GM06990 (cell line): ENCODE data around the gene CALD1.
A peak's percentile ranks its signal among the peaks of the same experiment; 100 is the strongest.

ENCODE experiments used
- DNase-seq: peaks from one replicate; pipeline ENCODE4 v3.0.0-alpha.2; 2011; ENCODE audit not compliant: insufficient read length; ENCODE audit errors: extremely low read depth
- H3K27me3 ChIP-seq: replicated peaks from 2 replicates; pipeline ENCODE4 v1.6.0; 2011; ENCODE audit warnings: low read length; ENCODE audit not compliant: control insufficient read depth, insufficient read depth
- H3K36me3 ChIP-seq: 2 replicates; pipeline ENCODE4 v1.5.1; 2011; ENCODE audit warnings: low read length; ENCODE audit not compliant: control insufficient read depth, insufficient read depth
- H3K4me3 ChIP-seq: replicated peaks from 2 replicates; pipeline ENCODE4 v1.5.1; 2011; ENCODE audit warnings: low read depth, mild to moderate bottlenecking, control low read depth, low read length
- TF ChIP-seq, protein P1 (sequence below): IDR thresholded peaks from 2 replicates; pipeline ENCODE4 v1.5.1; 2011; ENCODE audit warnings: low read length, control low read depth, mild to moderate bottlenecking, inconsistent platforms; ENCODE audit not compliant: insufficient read depth, poor library complexity, severe bottlenecking

Gene CALD1

DNA sequence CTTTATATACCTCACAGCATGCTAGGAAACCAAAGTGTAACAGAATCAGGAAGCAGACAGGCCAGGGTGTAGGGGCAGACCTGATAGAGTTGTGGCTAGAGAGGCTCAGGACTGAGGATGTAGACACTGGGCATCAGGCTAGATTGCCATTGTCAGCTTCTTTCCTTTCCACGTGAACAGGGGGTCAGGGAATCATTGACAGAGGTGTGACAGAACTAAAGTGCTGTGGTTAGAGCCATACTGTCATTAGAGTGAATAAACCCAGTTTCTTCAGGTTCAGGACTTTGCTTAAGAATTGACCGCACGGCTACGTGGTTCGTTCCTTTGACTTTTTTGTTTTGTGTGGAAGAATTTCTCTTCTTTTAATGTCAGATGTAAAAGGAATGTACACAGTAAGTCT, 90.7 kb downstream of the CALD1 start:
- Histone ChIP-seq H3K36me3 (no peaks in the 10 kb centered on the region), H3K4me3 (no peak overlapping the region), H3K27me3 (no peaks in the 10 kb centered on the region)
- no peak for DNase-seq
- TF ChIP-seq, protein P1, sequence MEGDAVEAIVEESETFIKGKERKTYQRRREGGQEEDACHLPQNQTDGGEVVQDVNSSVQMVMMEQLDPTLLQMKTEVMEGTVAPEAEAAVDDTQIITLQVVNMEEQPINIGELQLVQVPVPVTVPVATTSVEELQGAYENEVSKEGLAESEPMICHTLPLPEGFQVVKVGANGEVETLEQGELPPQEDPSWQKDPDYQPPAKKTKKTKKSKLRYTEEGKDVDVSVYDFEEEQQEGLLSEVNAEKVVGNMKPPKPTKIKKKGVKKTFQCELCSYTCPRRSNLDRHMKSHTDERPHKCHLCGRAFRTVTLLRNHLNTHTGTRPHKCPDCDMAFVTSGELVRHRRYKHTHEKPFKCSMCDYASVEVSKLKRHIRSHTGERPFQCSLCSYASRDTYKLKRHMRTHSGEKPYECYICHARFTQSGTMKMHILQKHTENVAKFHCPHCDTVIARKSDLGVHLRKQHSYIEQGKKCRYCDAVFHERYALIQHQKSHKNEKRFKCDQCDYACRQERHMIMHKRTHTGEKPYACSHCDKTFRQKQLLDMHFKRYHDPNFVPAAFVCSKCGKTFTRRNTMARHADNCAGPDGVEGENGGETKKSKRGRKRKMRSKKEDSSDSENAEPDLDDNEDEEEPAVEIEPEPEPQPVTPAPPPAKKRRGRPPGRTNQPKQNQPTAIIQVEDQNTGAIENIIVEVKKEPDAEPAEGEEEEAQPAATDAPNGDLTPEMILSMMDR = no peak

DNA sequence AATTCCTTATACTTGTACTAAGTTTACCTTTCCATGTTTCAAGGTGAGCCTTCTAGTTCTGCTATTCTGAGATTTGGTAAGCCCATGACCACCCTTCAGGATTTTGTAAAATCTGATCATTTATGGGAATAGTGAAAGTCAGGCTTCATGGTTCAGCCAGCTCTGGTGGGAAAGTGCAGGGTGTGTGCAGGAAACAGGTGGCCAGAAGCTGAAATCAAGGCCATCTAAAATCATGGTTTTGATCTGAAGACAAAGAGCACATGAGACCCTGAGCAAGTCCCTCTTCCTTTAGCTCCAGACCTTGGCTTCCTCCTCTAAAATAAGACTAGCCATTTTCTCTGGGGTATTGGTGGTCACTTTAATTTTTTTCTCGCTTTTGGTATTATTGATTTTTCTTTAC, 91.3 kb downstream of the CALD1 start:
- Histone ChIP-seq H3K27me3 (no peaks in the 10 kb centered on the region), H3K4me3 (no peak overlapping the region), H3K36me3 (no peaks in the 10 kb centered on the region)
- TF ChIP-seq, protein P1 = no peak
- DNase-seq = no peak

DNA sequence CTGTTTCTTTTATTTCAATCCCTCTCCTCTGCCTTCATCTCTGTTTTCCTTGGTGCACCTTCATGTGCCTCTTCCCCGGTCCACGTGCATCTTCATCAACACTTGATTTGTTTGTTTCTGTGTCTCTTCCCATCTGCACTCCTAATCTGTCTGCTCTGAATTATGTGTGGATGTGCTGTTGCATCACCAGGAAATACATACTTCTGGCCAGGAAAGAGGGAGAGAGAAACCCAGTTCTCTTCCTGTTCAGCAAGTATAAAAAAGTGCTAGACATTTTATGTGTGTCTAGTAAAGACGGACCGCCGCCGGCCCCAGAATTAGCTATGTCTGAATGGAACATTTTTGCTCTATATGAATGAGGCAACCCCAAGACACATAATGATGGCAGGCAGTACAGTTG, 93.8 kb downstream of the CALD1 start:
- Histone ChIP-seq H3K27me3 (no peaks in the 10 kb centered on the region), H3K36me3 (no peaks in the 10 kb centered on the region), H3K4me3 (no peak overlapping the region)
- no peak for DNase-seq
- TF ChIP-seq, protein P1 = no peak

DNA sequence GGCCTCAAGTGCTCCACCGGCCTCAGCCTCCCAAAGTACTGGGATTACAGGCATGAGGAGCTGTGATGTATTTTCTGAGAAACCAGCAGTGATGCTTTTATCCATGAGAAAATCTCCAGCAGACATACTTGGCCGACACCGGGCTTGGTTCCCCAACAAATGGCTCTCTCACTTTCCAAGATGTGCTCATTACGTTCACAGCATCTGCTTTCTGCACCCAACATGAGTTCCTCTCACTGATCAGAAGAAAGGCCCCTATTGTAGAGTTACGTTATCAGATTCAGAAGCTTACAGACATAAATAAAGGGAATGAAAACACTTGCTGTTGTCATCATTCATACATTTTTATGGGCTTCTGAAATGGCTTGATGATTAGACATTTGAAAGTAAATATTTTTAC, 95.0 kb downstream of the CALD1 start:
- H3K27me3 ChIP-seq = no peaks in the 10 kb centered on the region
- H3K36me3 ChIP-seq = no peaks in the 10 kb centered on the region
- TF ChIP-seq, protein P1 = no peak
- no peak overlapping the region for H3K4me3 ChIP-seq
- no peak for DNase-seq

DNA sequence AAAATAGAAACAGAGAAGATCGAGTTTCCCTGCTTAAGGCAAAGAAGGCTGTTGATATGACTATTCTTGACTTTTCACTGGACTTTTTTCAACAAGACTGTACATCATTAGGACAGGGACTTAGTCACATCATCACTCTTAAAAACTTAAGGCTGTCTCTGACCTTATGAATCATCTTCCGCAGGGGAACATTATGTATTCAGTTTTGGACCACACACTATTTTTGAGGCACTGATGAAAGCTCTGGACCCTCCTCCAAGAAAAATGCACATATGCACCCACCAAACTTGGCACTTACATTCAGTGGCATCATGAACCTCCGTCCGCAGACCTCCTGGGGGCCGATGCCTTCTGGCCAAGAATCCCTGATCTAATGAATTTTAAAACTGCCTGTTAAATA, 96.4 kb downstream of the CALD1 start:
- Histone ChIP-seq H3K36me3 (no peaks in the 10 kb centered on the region), H3K27me3 (no peaks in the 10 kb centered on the region), H3K4me3 (no peak overlapping the region)
- DNase-seq = no peak
- TF ChIP-seq, protein P1 = no peak

DNA sequence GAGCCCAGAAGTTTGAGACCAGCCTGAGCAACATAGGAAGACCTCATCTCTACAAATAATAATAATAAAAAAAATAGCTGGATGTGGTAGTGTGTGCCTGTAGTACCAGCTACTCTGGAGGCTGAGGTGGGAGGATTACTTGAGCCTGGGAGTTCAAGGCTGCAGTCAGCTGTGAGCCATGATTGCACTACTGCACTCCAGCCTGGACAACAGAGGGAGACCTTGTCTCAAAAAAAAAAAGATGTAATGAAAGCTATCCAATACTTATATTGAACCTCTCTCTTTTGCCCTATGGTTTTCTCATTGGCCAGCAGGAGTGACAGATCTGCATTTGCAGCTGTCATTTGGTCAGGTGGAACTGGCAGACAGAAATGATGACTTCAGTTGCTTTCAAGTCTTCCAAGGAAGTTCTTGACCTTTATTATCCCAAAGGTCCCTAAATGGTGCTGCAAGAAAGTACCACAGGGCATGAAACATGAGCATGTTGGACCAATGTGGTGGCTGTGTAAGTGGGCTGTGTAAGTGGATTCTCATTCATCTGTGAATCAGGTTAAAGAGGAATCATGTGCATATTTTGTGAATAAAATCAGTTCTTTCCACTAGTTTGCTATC, 99.4 kb downstream of the CALD1 start:
- TF ChIP-seq, protein P1 = peak; percentile 28
- Histone ChIP-seq H3K27me3 (no peaks in the 10 kb centered on the region), H3K4me3 (no peak overlapping the region), H3K36me3 (no peaks in the 10 kb centered on the region)
- no peak for DNase-seq
